Measurements from ENCODE around the gene MSI2. TPM values are rescaled to one million over a fixed set of nuclear protein-coding genes. Genes with fewer than 3 reads are reported as not detected.

The MSI2 gene
- total and polyA plus RNA-seq, 2 donors = 25.3 to 52.5 TPM

DNA sequence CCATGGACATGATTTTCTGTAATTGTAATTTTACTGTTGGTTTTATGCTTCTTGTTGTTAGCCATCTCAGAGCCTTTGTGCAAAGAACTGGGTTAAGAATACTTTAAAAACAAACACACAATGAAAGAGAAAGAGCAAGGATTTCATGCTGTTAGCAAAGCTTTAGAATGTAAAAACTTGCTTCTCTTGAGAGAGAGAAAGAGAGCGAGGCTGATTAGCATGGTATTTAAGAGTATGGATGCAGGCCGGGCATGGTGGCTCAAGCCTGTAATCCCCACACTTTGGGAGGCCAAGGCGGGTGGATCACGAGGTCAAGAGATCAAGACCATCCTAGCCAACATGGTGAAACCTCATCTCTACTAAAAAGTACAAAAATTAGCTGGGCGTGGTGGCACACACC lies 76.2 kb downstream of the MSI2 start:
- Histone ChIP-seq H3K27me3 (ENCODE audit: control insufficient read depth in 2 of 2, insufficient read depth in 1 of 2, low read length in 1 of 2) (no peaks in the 10 kb centered on the region), H3K4me1 (ENCODE audit: control insufficient read depth in 2 of 2, insufficient read depth in 2 of 2, low read length in 2 of 2) (peaks cover 13 to 15% of the 10 kb centered on the region in 2 donors), H3K9me3 (ENCODE audit: control insufficient read depth in 2 of 2, insufficient read depth in 1 of 2, low read length in 1 of 2) (peaks cover 0 to 3% of the 10 kb centered on the region in 2 donors), H3K27ac (ENCODE audit: low read depth in 1 of 2, low read length in 1 of 2) (no peak overlapping the region), H3K36me3 (ENCODE audit: control insufficient read depth in 2 of 2, insufficient read depth in 2 of 2, low read length in 1 of 2) (peaks cover 20 to 35% of the 10 kb centered on the region in 2 donors), H3K4me3 (ENCODE audit: low read length in 2 of 2) (no peak overlapping the region)
- no peak for DNase-seq (ENCODE audit: low read depth in 6 of 9, low spot score in 9 of 9)
- 98% methylated on average over 5 of the region's 5 CpGs for WGBS

DNA sequence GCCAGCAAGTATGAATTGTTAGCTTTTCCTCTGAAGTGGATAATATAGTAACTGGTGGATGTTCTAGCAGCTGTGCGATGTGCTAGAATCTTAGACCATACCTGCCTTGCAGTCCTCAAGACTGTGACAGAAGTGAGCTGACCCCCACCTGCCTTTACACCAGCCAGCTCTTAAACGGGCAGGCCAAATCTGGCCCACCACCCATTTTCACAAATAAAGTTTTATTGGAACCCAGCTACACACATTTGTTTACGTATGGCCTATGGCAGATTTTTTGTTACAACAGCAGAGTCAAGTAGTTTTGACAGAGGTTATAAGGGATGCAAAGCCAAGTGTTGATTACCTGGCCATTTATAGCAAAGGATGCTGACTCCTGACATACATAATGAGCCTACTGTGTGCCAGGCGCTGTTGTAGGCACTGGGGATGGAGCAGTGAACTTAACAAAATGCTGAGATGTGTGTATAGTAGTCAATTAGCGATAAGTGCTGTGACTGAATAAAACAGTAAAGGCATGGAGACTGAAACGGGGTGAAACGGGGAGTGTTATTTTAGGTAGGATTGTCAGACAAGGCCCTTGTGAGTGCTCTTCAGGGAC lies 79.0 kb downstream of the MSI2 start:
- H3K4me1 ChIP-seq (ENCODE audit: control insufficient read depth in 2 of 2, insufficient read depth in 2 of 2, low read length in 2 of 2) = peaks cover 7 to 22% of the 10 kb centered on the region in 2 donors
- no peak overlapping the region for H3K27ac ChIP-seq (ENCODE audit: low read depth in 1 of 2, low read length in 1 of 2)
- H3K4me3 ChIP-seq (ENCODE audit: low read length in 2 of 2) = no peak overlapping the region
- 89% methylated on average over 7 of the region's 7 CpGs for WGBS
- H3K27me3 ChIP-seq (ENCODE audit: control insufficient read depth in 2 of 2, insufficient read depth in 1 of 2, low read length in 1 of 2) = no peaks in the 10 kb centered on the region
- peaks cover 24 to 44% of the 10 kb centered on the region in 2 donors for H3K36me3 ChIP-seq (ENCODE audit: control insufficient read depth in 2 of 2, insufficient read depth in 2 of 2, low read length in 1 of 2)
- DNase-seq (ENCODE audit: low read depth in 6 of 9, low spot score in 9 of 9) = no peak
- H3K9me3 ChIP-seq (ENCODE audit: control insufficient read depth in 2 of 2, insufficient read depth in 1 of 2, low read length in 1 of 2) = peaks cover 0 to 3% of the 10 kb centered on the region in 2 donors

DNA sequence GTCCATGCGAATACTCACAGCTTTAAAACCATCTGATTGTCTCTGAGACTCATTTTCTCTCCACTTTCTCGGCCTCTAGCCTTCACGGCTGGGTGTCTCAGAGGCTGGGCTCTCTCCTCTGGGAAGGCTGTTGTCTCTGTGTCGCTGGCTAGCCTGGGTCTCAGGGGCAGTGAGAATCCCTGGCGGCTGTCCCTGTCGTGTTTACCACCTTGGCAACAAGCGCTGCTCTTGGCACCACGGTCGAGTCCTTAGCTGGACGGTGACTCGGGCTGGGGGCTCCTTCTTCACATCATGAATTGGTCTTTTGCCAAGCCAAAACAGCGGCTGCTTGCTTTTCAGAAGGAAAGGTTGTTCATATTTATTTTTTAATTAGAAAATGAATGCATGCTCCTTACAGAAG lies 81.1 kb downstream of the MSI2 start:
- WGBS = 94% methylated on average over 12 of the region's 12 CpGs

DNA sequence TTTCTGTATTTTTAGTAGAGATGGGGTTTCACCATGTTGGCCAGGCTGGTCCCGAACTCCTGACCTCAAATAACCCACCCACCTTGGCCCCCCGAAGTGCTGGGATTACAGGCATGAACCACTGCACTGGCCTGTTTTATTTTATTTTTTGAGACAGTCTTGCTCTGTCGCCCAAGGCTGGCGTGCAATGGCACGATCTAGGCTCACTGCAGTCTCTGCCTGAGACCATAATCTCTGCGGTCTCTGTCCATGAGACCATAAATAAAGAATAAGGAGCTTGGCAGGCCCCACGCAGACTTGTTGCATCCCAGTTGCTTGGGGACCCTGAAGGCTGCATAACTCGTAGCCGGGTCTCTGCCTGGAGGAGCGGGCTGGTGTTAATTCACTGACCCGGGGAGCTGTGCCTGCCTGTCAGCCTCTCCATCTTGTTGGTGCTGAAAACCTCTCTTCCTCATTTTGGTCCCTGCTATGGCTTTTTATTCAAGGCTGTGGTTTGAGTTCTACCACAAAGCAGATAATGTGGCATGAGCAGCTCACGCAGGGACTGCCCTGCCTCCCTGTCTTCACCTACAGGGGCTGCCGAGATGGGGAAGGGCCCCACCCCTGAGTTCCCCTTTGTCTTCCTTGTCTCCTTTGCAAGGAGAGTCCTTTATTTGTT lies 82.1 kb downstream of the MSI2 start:
- Histone ChIP-seq H3K27me3 (ENCODE audit: control insufficient read depth in 2 of 2, insufficient read depth in 1 of 2, low read length in 1 of 2) (no peaks in the 10 kb centered on the region), H3K9me3 (ENCODE audit: control insufficient read depth in 2 of 2, insufficient read depth in 1 of 2, low read length in 1 of 2) (peaks cover 0 to 3% of the 10 kb centered on the region in 2 donors), H3K4me1 (ENCODE audit: control insufficient read depth in 2 of 2, insufficient read depth in 2 of 2, low read length in 2 of 2) (peaks cover 13 to 41% of the 10 kb centered on the region in 2 donors), H3K4me3 (ENCODE audit: low read length in 2 of 2) (no peak overlapping the region), H3K27ac (ENCODE audit: low read depth in 1 of 2, low read length in 1 of 2) (no peak overlapping the region), H3K36me3 (ENCODE audit: control insufficient read depth in 2 of 2, insufficient read depth in 2 of 2, low read length in 1 of 2) (peaks cover 23 to 43% of the 10 kb centered on the region in 2 donors)
- 47% methylated on average over 13 of the region's 13 CpGs for WGBS
- DNase-seq (ENCODE audit: low read depth in 6 of 9, low spot score in 9 of 9) = peak in 1 of 9 donors; percentile 39

More for the DNA sequence above, 81.1 kb downstream of the MSI2 start:
- Histone ChIP-seq H3K27ac (ENCODE audit: low read depth in 1 of 2, low read length in 1 of 2) (no peak overlapping the region), H3K4me3 (ENCODE audit: low read length in 2 of 2) (no peak overlapping the region), H3K9me3 (ENCODE audit: control insufficient read depth in 2 of 2, insufficient read depth in 1 of 2, low read length in 1 of 2) (peaks cover 0 to 3% of the 10 kb centered on the region in 2 donors), H3K27me3 (ENCODE audit: control insufficient read depth in 2 of 2, insufficient read depth in 1 of 2, low read length in 1 of 2) (no peaks in the 10 kb centered on the region), H3K4me1 (ENCODE audit: control insufficient read depth in 2 of 2, insufficient read depth in 2 of 2, low read length in 2 of 2) (peaks cover 13 to 38% of the 10 kb centered on the region in 2 donors), H3K36me3 (ENCODE audit: control insufficient read depth in 2 of 2, insufficient read depth in 2 of 2, low read length in 1 of 2) (peaks cover 23 to 42% of the 10 kb centered on the region in 2 donors)
- no peak for DNase-seq (ENCODE audit: low read depth in 6 of 9, low spot score in 9 of 9)

DNA sequence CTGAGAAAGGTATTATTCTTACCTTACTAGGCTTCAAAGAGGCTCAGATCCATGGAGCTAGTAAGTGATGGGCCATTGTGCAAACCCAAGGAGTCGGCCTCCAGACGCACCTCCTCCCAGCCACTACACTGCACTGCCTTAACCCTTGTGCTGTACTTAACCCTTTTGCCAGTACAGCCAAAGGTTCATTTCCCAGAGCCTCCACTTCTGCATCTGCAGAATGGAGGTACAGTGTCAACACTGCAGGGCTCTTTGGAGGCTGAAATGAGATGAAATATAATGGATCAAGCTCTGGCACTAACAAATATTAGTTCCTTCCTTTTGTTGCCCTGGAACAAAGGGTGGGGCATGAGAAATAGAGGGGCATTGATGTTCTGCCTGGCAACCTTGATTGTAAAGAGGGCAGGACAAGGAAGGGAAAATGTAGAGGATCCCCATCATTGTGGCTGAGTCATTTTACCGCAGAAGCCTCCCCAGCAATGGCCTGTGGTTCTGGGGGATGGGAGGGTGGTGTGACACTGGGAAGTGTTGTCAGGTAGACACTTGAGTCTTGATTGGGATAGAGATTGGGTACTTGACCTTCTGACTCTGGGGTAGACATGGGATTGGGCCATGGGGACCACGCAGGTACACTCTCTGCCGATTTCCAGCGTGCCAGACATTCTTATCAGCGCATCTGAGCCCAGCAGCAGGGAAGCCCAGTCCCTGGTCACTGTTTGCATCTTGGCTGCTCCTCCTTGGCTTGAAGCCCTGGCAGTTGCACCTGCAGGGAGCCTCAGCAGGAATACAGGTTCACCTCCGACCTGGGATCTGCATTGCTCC lies 84.0 kb downstream of the MSI2 start:
- Histone ChIP-seq H3K27me3 (ENCODE audit: control insufficient read depth in 2 of 2, insufficient read depth in 1 of 2, low read length in 1 of 2) (no peaks in the 10 kb centered on the region), H3K4me3 (ENCODE audit: low read length in 2 of 2) (no peak overlapping the region), H3K9me3 (ENCODE audit: control insufficient read depth in 2 of 2, insufficient read depth in 1 of 2, low read length in 1 of 2) (peaks cover 0 to 3% of the 10 kb centered on the region in 2 donors), H3K36me3 (ENCODE audit: control insufficient read depth in 2 of 2, insufficient read depth in 2 of 2, low read length in 1 of 2) (peaks cover 18 to 43% of the 10 kb centered on the region in 2 donors), H3K4me1 (ENCODE audit: control insufficient read depth in 2 of 2, insufficient read depth in 2 of 2, low read length in 2 of 2) (peaks cover 13 to 44% of the 10 kb centered on the region in 2 donors), H3K27ac (ENCODE audit: low read depth in 1 of 2, low read length in 1 of 2) (no peak overlapping the region)
- no peak for DNase-seq (ENCODE audit: low read depth in 6 of 9, low spot score in 9 of 9)
- WGBS = 92% methylated on average over 8 of the region's 8 CpGs

DNA sequence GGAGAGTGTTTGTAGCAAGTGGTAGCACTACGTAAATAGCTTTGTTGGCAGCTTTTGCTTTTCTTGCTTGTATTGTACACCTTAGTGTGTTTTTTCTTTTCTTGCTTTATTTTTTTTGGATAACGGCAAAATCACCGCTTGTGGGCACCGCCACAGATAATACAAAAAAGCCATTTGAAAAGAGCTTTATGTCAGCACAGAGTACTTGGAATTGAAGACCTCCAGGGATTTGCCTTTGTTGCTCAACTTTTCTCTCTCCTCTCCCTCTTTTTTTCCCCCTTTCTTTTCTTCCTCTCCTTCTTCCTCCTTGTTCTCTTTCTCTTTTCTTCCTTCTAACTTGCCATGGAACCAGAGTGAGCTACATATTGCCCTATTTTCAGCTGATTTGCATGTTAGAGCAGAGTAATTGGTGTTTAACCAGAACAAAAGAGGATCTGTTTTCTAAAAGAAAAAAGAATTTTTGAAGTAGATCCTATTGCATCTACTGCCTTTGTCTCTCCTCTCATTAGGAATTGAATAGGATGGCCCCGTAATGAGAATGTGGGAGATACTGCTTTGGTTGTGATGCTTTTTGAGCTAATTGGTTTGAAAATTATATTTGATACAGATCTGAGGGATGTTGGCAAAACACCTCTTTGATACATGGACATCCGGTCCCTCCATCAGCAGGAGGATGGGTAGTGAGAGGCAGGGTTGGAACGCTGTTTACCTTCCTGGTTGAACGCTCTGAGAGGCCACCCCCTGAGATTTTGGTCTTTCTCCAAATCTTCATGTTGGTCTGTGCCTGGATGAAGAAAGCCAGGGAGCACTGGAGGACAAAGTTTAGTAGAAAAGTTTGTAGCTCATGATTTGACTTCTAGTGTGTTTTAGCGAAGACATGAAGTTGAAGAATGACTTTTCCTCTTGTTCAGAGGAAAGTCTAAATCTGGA lies 85.6 kb downstream of the MSI2 start:
- 91% methylated on average over 9 of the region's 9 CpGs for WGBS
- Histone ChIP-seq H3K36me3 (ENCODE audit: control insufficient read depth in 2 of 2, insufficient read depth in 2 of 2, low read length in 1 of 2) (peaks cover 16 to 38% of the 10 kb centered on the region in 2 donors), H3K4me3 (ENCODE audit: low read length in 2 of 2) (no peak overlapping the region), H3K27me3 (ENCODE audit: control insufficient read depth in 2 of 2, insufficient read depth in 1 of 2, low read length in 1 of 2) (no peaks in the 10 kb centered on the region), H3K4me1 (ENCODE audit: control insufficient read depth in 2 of 2, insufficient read depth in 2 of 2, low read length in 2 of 2) (peaks cover 13 to 39% of the 10 kb centered on the region in 2 donors), H3K27ac (ENCODE audit: low read depth in 1 of 2, low read length in 1 of 2) (no peak overlapping the region), H3K9me3 (ENCODE audit: control insufficient read depth in 2 of 2, insufficient read depth in 1 of 2, low read length in 1 of 2) (no peaks in the 10 kb centered on the region)
- DNase-seq (ENCODE audit: low read depth in 6 of 9, low spot score in 9 of 9) = no peak

DNA sequence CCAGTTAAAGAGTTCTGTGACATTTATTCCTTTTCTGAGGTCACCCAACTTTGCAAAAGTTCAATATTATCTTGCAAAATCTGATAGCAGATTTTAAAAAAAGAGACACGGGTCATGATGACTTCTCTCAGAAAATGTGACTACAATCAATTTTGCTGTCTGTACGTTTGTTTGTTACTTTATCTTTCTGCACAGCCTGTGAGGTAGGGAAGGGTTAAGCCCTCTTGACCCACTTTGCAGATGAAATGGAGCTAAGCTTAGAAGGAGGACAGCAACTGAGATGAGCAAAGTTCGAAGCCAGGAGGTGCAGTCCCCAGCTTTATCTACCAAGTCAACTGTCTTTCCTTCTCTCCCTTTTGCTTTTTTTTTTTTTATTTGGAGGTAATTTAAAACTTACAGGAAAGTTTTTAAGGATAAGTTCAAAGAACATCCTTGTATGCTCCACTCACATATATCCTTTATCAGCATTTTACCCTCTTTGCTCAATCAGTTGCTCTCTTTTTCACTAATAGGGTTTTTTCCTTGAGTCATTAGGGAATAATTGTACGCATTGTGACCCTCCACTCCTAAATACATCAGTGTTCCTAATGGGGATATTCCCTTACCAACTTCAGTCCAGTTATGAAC lies 86.8 kb downstream of the MSI2 start:
- no peak overlapping the region for H3K4me3 ChIP-seq (ENCODE audit: low read length in 2 of 2)
- no peaks in the 10 kb centered on the region for H3K27me3 ChIP-seq (ENCODE audit: control insufficient read depth in 2 of 2, insufficient read depth in 1 of 2, low read length in 1 of 2)
- H3K27ac ChIP-seq (ENCODE audit: low read depth in 1 of 2, low read length in 1 of 2) = no peak overlapping the region
- H3K36me3 ChIP-seq (ENCODE audit: control insufficient read depth in 2 of 2, insufficient read depth in 2 of 2, low read length in 1 of 2) = peaks cover 20 to 43% of the 10 kb centered on the region in 2 donors
- no peaks in the 10 kb centered on the region for H3K9me3 ChIP-seq (ENCODE audit: control insufficient read depth in 2 of 2, insufficient read depth in 1 of 2, low read length in 1 of 2)
- H3K4me1 ChIP-seq (ENCODE audit: control insufficient read depth in 2 of 2, insufficient read depth in 2 of 2, low read length in 2 of 2) = peaks cover 12 to 37% of the 10 kb centered on the region in 2 donors
- peak in 6 of 9 donors; percentile 40 to 77 (median 54) for DNase-seq (ENCODE audit: low read depth in 6 of 9, low spot score in 9 of 9)
- WGBS = 54% methylated on average over 4 of the region's 4 CpGs

DNA sequence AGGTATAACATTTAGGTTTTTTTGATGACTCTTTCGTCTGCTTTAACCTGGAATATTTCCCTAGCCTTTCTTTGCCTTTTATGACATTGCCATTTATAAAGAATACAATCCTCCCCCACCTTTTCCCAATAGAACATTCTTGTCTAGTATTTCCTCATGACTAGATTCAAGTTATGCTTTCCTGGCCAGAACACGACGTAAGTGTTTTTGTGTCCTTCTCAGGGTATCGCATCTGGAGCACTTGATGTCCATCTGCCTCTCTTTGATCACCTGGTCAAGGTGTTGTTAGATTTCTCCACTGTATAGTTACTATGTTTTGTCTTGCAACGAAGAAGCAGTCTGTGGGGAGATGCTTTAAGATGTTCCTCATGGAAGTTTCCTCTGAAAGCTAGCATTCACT lies 87.4 kb downstream of the MSI2 start:
- Histone ChIP-seq H3K27ac (ENCODE audit: low read depth in 1 of 2, low read length in 1 of 2) (no peak overlapping the region), H3K4me1 (ENCODE audit: control insufficient read depth in 2 of 2, insufficient read depth in 2 of 2, low read length in 2 of 2) (peaks cover 9 to 31% of the 10 kb centered on the region in 2 donors), H3K27me3 (ENCODE audit: control insufficient read depth in 2 of 2, insufficient read depth in 1 of 2, low read length in 1 of 2) (no peaks in the 10 kb centered on the region), H3K9me3 (ENCODE audit: control insufficient read depth in 2 of 2, insufficient read depth in 1 of 2, low read length in 1 of 2) (peaks cover 0 to 2% of the 10 kb centered on the region in 2 donors), H3K36me3 (ENCODE audit: control insufficient read depth in 2 of 2, insufficient read depth in 2 of 2, low read length in 1 of 2) (peaks cover 27 to 50% of the 10 kb centered on the region in 2 donors), H3K4me3 (ENCODE audit: low read length in 2 of 2) (no peak overlapping the region)
- no peak for DNase-seq (ENCODE audit: low read depth in 6 of 9, low spot score in 9 of 9)
- WGBS = 97% methylated on average over 5 of the region's 5 CpGs
